Measurements from ENCODE around the gene CELSR3.

Gene CELSR3

GRCh38 chr3:48655606-48656005 lies 7.1 kb downstream of the CELSR3 start:
- TF ChIP-seq FOXP2 (optimal IDR thresholded peaks at IDR 0.05; ENCODE audit: borderline replicate concordance, extremely low read depth, extremely low read length, insufficient read depth): no peak
- no peak for TF ChIP-seq SIN3A (IDR thresholded peaks at IDR 0.05; ENCODE audit: borderline replicate concordance, insufficient read depth, low read length)
- no peak for TF ChIP-seq TAF1 (IDR thresholded peaks at IDR 0.05; ENCODE audit: borderline replicate concordance, insufficient read depth, low read length)
- TF ChIP-seq POLR2AphosphoS5 (IDR thresholded peaks at IDR 0.05; ENCODE audit: low read depth, low read length): no peak
- no peak for TF ChIP-seq REST (IDR thresholded peaks at IDR 0.05; ENCODE audit: insufficient read depth in 1 of 2, low read depth in 2 of 2, low read length in 2 of 2)

GRCh38 chr3:48655063-48655462 lies 7.6 kb downstream of the CELSR3 start:
- no peak for TF ChIP-seq POLR2AphosphoS5 (IDR thresholded peaks at IDR 0.05; ENCODE audit: low read depth, low read length)
- no peak for TF ChIP-seq SIN3A (IDR thresholded peaks at IDR 0.05; ENCODE audit: borderline replicate concordance, insufficient read depth, low read length)
- no peak for TF ChIP-seq TAF1 (IDR thresholded peaks at IDR 0.05; ENCODE audit: borderline replicate concordance, insufficient read depth, low read length)
- TF ChIP-seq REST (IDR thresholded peaks at IDR 0.05; ENCODE audit: insufficient read depth in 1 of 2, low read depth in 2 of 2, low read length in 2 of 2): no peak
- no peak for TF ChIP-seq FOXP2 (optimal IDR thresholded peaks at IDR 0.05; ENCODE audit: borderline replicate concordance, extremely low read depth, extremely low read length, insufficient read depth)

- no peak for TF ChIP-seq SIN3A (IDR thresholded peaks at IDR 0.05; ENCODE audit: borderline replicate concordance, insufficient read depth, low read length)
- TF ChIP-seq POLR2AphosphoS5 (IDR thresholded peaks at IDR 0.05; ENCODE audit: low read depth, low read length): no peak
- TF ChIP-seq FOXP2 (optimal IDR thresholded peaks at IDR 0.05; ENCODE audit: borderline replicate concordance, extremely low read depth, extremely low read length, insufficient read depth): no peak
- TF ChIP-seq TAF1 (IDR thresholded peaks at IDR 0.05; ENCODE audit: borderline replicate concordance, insufficient read depth, low read length): no peak
- no peak for TF ChIP-seq REST (IDR thresholded peaks at IDR 0.05; ENCODE audit: insufficient read depth in 1 of 2, low read depth in 2 of 2, low read length in 2 of 2)
Observed at GRCh38 chr3:48652923-48653715, 9.6 kb downstream of the CELSR3 start.

GRCh38 chr3:48651771-48652170 lies 10.9 kb downstream of the CELSR3 start:
- TF ChIP-seq TAF1 (IDR thresholded peaks at IDR 0.05; ENCODE audit: borderline replicate concordance, insufficient read depth, low read length) (no peak), FOXP2 (optimal IDR thresholded peaks at IDR 0.05; ENCODE audit: borderline replicate concordance, extremely low read depth, extremely low read length, insufficient read depth) (no peak)

- TF ChIP-seq REST (IDR thresholded peaks at IDR 0.05; ENCODE audit: insufficient read depth in 1 of 2, low read depth in 2 of 2, low read length in 2 of 2) (no peak), FOXP2 (optimal IDR thresholded peaks at IDR 0.05; ENCODE audit: borderline replicate concordance, extremely low read depth, extremely low read length, insufficient read depth) (no peak), TAF1 (IDR thresholded peaks at IDR 0.05; ENCODE audit: borderline replicate concordance, insufficient read depth, low read length) (no peak), POLR2AphosphoS5 (IDR thresholded peaks at IDR 0.05; ENCODE audit: low read depth, low read length) (no peak), SIN3A (IDR thresholded peaks at IDR 0.05; ENCODE audit: borderline replicate concordance, insufficient read depth, low read length) (no peak)
Observed at GRCh38 chr3:48650723-48651122, 12.0 kb downstream of the CELSR3 start.

Measured in PFSK-1 (cell line).